GM10266 (cell line): ENCODE data around the gene RNF207.

Source experiments
- DNase-seq: peaks from one replicate; pipeline ENCODE4 v3.0.0; 2012; ENCODE audit errors: extremely low spot score
- TF ChIP-seq, protein P1 (sequence below): IDR thresholded peaks from 2 replicates; pipeline ENCODE4 v1.5.1; 2012; ENCODE audit warnings: mild to moderate bottlenecking, low read depth; ENCODE audit not compliant: control insufficient read depth, insufficient read depth; ENCODE audit errors: missing control alignments

RNF207 gene

DNA sequence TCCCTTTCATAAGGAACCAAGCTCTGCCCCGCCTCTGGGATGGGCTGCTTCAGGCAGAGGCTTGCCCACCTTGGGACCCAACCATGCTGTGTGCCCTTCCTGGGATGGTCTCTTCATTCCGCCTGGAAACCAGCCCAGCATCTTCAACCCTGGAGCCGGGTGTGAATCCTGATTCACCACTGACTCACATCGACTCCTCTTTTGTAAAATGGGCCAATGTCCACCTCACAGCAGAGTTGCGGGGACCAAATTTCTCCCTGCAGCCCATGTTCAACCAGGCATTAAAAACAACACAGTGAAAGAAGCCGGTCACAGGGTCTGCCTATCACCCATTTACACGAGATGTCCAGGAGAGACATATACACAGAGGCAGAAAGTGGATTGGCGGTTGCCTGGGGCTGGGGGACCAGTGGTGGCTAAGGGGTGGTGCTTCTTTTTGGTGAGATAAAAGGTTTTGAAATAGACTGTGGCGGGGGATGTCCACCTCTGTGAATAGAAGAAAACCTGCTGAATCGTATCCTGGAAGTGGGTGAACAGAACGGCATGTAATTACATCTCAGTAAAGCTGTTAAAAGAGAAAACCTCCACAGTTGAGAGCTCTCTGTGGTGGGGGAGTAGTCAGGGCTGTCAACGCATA is 61.9 kb downstream of the RNF207 start:
- DNase-seq: no peak
- TF ChIP-seq, protein P1, sequence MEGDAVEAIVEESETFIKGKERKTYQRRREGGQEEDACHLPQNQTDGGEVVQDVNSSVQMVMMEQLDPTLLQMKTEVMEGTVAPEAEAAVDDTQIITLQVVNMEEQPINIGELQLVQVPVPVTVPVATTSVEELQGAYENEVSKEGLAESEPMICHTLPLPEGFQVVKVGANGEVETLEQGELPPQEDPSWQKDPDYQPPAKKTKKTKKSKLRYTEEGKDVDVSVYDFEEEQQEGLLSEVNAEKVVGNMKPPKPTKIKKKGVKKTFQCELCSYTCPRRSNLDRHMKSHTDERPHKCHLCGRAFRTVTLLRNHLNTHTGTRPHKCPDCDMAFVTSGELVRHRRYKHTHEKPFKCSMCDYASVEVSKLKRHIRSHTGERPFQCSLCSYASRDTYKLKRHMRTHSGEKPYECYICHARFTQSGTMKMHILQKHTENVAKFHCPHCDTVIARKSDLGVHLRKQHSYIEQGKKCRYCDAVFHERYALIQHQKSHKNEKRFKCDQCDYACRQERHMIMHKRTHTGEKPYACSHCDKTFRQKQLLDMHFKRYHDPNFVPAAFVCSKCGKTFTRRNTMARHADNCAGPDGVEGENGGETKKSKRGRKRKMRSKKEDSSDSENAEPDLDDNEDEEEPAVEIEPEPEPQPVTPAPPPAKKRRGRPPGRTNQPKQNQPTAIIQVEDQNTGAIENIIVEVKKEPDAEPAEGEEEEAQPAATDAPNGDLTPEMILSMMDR: no peak

DNA sequence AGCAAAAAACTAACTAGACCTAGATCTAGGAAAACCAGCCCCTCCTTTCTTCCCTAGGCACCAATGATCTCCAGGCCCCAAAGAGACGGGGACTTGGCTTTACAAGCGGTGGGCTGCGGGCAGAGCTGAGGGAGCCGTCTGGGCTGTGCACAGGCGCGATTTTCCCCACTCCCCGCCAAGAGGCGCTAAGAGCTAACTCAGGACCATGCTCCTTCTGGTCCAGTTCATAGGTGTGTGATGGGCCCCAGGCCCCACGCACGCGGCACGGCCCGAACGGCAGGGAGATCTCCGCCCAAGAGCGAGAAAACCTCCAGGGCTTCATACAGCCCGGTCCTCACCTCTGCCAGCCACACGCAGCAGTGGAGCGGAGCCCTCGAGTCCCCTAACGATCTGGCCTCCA is 62.5 kb downstream of the RNF207 start:
- no peak for DNase-seq
- TF ChIP-seq, protein P1: no peak

DNA sequence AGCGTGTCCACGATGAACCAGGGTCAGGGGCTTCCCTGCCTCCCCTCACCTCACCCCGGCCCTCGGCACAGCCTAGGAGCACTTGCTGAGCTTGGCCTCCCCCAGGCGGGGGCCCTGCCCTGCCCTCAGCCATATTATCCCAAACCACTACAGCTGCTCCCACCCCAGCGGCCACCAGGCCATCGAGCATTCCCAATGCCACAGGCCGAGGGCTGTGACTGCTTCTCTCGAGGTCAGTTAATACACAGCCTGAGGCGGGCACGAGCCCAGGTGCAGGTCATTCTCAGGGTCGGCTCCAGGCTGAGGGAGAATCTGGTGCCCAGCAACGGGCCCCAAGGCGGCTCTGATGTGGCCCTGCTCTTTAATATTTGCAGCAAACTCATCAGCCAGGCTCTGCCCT is 63.4 kb downstream of the RNF207 start:
- TF ChIP-seq, protein P1: no peak
- DNase-seq: no peak

- DNase-seq: no peak
These were observed 63.9 kb downstream of the RNF207 start for GRCh38 chr1:6269720-6270400.

GRCh38 chr1:6270401-6270800 is 64.5 kb downstream of the RNF207 start:
- TF ChIP-seq, protein P1: no peak
- DNase-seq: no peak

More at GRCh38 chr1:6269720-6270400, 63.9 kb downstream of the RNF207 start:
- TF ChIP-seq, protein P1: no peak
